Stimulated activated CD4-positive, alpha-beta T cell treated with anti-CD3 and anti-CD28 coated beads, Interleukin-1b, Interleukin-23, amount 100 ng/mL, for 24 hours (primary cell): Measurements from ENCODE around the gene TMEM205.
"Not testable (repeated sequence)": the region's sequence is repeated elsewhere in the genome, so short reads cannot be mapped to it uniquely, and the experiment has no call there.

ENCODE experiments used
- DNase-seq, 4 experiments: peaks; one replicate each; pipeline ENCODE4 v3.0.0-alpha.2; 2020; ENCODE audit warnings: low read depth in 4 of 4, low spot score in 1 of 4

The TMEM205 gene

DNA sequence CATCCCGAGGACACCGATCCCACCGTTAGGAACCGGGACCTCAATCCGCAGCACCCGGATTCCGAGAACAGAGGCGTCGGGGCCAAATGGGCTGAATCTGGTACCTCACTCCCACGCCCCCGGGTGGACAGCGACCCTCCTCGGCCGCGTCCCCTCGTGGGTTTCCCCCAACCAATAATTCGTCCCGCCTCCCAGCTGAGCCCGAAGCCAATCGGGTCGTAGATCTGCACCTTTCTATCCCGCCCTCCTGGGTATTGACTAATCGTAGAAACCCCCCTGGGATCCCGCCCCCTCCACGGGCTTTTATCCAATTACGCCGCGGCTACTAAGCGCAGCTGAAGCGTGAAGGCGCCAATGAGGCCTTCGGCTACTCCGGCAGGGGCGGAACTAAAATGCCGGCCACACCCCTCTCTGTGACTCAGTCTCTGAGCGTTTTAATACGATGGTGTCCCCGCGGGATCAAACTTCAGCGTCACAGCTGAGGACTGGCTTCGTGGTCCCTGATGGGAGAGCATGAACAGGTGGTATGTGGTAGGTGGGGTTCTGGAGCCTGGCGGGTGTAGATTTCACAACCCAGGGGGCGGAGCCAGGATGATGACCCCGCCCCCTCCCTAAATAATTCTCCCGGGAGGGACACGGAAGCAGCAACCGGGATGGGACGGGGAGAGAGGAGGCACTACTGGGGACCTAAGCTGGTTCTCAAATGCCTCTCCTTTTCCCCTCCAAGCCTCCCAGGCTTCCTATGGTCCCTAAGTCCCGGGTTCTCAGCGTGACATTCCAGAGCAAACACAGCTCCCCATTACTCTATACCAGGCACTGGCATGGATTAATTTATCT lies at the start of gene TMEM205, which contains the start of gene CCDC159:
TSS of gene TMEM205 (minus strand) at position 165 of the 837 bp plus-strand sequence. CDS start 649 bp downstream, outside the sequence.
TSS of gene CCDC159 (plus strand) at position 416 of the 837 bp plus-strand sequence. CDS start at position 504, 88 bp downstream.
- DNase-seq, result peak; percentile 90 to 98 (median 96)

DNA sequence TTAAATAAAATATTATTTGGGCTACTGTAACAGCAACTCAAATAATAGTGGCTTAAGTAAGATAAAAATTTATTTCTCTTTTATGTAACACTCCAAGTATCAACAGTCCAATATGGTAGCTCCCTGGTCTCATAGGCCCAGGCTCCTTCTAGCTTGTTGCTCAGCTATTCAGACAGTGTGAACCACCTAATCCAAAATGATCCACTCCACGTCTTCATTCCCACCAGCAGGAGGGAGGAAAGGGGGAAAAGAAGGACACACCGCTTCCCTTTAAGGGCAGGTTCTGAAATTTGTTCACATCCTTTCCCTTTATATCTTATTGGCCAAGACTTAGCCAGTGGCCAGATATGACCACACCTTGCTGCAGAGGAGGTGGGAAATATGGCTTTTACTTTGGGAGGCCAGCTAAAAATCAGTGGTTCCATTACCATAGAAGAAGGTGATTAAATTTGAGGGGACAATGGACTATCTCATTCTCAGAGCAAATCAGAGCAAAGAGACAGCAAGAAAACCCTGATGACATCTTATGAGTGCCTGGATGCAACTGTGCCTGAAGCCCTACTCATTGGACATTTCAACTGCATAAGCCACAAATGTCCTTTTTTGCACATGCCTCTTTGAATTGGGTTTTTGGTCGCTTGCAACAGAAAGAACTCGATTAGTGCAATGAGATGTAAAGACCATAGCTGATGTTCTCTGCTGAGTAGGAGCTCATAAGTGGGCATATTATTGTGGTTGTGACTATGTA lies 45.0 kb upstream of the TMEM205 start:
- DNase-seq, result no peak

DNA sequence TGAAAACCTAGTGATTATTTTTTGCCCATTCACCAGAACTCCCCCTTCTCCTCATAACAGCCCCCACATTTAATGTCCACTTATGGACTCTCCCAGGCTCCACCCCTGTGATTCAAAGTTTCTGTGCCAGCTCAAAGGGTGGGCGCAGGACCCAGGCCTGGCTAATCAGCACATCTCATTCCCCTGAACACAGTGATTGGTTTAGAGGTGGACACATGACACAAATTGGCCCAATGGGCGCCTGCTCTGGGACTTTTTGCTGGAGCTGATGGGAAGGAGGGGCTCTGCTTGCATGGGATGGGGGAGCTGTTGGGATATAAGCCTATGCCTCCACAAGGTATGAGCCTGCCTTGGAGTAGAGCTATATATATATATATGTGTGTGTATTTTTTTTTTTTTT lies 44.3 kb upstream of the TMEM205 start:
- no peak for DNase-seq

DNA sequence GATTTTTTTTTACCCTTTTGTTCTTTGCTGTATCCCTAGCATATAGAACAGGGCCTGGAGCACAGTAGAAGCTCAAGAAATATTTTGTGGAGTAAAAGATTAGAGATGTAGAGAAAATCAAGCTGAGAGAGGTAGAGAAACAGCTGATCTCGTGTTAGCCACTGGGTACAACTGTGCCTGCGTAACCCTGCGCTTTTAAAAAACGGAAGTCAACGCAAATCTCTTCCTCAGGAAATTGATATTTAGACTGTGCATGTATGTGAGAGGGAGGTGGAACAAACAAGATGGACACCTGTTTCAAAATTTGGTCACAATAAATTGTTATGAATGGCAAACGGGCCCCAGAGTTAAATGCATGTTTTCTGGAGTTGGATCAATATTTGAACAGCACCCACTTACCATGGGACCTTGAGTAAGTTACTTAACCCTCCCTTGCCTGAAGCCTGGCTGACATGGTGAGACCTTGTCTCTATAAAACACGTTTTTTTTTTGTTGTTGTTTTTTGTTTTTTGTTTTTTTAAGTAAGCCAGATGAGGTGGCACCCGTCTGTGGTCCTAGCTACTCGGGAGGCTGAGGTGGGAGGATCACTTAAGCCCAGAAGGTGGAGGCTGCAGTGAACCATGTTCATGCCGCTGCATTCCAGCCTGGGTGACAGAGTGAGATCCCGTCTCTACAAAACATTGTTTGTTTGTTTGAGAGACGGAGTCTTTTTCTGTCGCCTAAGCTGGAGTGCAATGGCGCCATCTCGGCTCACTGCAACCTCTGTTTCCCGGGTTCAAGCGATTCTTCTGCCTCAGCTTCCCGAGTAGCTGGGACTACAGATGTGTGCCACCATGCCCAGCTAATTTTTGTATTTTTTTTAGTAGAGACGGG lies 41.3 kb upstream of the TMEM205 start:
- no peak for DNase-seq

DNA sequence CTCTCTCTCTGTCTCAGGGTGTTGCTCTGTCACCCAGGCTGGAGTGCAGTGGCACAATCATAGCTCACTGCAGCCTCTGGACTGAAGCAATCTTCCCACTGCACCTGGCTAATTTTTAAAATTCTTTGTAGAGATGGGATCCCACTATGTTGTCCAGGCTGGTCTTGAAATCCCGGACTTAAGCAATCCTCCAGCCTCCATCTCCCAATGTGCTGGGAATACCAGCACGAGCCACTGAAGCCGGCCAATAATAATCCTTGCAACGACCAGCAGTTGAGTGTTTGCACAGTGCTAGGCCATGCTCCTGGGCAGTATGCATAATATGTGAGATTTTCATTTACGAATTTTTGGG lies 38.7 kb upstream of the TMEM205 start:
- DNase-seq, result no peak

DNA sequence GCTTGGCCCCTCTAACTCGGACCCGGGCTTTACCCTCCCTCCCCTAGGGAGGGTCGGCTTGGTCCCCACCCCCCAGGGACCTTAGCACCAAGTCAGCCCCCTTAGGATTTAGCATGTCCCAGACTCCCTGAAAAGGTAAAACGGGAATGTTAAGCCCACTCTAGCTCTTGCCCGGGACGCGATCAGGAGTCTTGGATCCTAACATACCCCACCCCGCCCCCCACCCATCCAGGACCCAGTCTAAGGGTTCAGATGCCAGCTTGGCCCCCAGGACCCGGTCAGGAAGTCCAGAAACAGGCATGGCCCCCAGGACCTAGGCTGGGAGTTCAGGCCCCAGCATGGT lies 37.6 kb upstream of the TMEM205 start:
- DNase-seq, result no peak

DNA sequence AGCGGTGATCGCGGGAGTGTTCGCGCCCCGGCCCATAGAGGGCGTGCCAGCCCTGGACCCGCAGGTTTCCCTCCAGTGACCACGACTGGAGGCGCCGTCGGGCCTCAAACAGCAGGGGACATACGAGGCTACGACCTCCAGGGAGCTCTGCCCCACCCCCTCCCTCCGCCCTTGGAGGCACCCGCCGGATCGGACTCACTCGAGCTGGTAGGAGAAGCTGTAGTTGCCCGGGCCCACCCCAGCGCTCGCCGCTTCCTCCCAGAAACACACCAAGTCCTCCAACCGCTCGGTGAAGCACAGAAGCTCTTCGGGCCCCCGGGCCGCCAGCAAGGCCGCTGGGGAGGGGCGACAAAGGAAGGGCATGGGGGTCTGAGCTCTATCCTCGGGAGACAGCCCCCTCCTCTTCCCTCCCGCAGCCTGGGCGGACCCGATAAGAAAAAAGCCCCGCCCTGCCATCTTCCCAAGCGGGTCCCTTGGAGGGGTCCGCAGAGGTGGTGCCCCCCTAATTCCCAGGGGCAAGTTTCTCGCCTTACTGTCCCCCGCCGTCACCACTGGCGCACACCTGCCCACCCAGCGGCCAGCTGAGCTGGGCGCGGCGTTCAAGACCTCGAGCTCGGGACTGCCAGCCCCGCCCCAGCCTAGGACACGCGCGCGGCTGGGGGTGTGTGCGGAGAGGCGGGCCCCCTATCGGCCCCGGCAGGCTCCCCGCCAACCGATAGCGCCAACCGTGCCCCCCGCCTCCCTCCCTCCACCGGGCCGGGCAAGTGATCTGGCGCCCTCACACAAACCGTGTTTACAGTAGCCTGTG lies 37.0 kb upstream of the TMEM205 start:
- DNase-seq, result no peak

DNA sequence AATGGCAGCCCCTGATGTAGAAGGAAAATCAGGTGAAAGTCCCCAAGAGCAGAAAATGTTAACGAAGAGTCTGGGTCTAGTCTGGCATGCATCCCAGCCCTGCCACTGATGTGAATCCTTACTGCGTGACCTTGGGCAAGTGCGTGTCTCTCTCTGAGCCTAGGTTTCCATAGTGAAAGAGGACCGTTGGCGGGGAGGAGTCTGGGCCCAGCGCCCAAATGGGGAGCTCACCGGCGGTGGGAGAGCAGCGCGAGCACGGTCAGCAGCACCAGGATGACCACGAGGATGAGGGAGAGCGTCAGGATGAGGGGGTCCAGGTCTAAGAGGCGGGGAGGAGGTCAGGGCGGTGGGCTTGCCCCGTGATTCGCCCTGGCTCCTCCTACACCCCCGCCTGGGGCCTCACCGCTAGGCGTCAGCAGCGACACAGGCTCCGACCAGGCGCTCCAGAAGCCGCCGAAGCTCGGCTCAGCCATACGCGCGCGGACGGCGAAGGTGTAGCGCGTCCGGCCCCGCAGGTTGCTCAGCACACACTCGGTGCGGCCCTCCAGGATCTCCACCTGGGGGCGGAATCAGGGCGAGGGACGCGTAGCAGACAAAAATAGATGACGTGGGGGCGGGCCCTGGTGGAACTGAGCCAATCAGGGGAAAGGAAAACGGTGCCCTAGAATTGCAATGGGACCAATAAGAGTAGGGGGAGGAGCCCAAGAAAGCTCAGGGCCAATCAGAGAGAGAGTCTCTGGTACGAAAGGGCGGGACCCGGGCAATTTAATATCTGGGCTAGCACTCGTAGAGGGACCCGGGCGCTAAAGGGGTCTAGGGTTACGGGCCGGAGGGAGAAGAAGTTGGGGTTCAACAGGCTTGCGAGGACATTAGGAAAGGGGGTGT lies 34.8 kb upstream of the TMEM205 start:
- DNase-seq, result peak; percentile 73 to 97 (median 83)

DNA sequence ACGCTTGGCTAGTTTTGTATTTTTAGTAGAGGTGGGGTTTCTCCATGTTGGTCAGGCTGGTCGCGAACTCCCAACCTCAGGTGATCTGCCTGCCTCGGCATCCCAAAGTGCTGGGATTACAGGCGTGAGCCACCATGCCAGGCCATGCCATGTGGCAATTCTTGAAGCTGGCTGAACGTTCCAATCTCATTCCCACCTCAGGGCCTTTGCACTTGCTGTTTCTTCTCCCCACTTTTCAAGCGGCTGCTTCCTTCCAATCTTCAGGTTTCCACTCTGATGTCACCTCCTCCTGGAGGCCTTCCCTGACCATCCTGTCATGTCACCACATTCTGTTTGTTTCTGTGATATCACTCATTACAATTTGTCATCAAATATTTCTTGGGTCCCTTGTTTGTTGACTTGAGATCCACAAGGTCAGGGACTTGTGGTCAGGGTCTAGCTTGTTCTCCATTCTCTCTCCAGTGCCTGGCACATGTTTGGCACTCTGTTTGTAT lies 33.8 kb upstream of the TMEM205 start:
- no peak for DNase-seq

DNA sequence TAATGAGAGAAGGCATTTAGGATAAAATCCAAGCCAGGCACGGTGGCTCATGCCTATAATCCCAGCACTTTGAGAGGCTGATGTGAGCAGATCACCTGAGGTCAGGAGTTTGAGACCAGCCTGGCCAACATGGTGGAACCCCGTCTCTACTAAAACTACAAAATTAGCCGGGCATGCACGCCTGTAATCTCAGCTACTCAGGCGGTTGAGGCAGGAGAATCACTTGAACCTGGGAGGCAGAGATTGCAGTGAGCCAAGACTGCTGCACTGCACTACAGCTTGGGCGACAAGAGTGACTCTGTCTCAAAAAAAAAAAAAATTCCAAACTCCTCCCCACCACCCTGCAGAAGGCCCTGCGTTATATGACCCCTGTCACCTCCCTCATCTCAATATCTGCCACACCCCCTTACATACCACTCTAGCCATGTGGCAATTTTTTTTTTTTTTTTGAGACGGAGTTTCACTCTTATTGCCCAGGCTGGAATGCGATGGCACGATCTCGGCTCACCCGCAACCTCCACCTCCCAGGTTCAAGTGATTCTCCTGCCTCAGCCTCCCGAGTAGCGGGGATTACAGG lies 33.3 kb upstream of the TMEM205 start:
- not testable (repeated sequence) for DNase-seq

DNA sequence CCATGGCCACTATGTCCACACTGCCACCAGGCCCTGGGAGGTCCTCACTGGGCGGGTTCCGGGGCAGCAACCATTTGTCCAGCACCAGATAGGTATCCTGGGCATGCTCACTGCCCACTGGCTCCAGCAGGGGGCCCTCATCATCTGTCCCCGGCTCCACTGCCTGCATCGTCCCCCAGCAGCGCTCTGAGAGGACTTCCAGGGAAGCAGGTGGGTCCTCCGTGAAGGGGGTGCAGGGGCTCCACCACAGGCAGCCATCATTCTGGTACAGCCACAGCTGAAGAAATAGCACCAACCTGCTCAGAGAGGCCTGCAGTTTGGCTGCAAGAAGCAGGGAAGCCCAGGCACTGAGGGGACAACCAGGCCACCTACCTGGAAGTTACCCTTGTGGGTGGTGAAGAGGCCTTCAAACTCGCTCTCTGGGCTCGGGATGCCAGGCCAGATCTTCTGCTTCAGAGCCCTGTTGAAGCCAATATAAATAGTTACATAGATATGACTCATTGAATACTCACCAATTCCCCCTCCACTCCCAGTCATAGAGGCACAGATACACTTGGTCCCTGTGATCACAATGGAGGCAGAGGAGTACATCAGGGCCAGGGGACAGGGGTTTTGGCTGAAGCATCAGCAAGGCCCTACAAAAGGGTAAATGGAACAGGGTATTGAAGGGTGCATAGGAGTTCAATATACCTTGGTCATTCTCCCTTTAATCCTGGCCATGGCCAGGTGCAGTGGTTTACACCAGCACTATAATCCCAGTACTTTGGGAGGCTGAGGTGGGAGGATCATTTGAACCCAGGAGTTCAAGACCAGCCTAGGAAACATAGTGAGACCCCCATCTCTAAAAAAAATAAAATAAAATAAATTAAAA lies 32.5 kb upstream of the TMEM205 start:
- no peak for DNase-seq

DNA sequence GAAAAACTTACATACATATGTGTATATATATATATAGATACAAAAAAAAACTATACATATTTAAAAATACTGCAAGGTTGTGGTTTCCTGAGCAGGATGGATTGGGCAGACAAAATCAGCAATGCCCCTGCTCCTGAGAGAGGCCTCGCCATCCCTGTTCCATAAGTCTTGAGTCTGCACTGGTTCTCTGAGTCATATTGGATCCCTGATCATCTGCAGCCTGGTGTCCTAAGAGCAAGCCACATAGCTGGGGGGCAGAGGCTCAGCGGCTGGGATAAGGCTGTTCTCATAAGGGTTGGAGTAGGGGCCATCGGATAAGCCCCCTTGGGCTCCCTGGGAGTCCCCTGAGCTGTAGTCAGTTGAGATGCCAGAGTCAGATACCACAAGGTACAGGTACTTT lies 31.7 kb upstream of the TMEM205 start:
- DNase-seq, result no peak

DNA sequence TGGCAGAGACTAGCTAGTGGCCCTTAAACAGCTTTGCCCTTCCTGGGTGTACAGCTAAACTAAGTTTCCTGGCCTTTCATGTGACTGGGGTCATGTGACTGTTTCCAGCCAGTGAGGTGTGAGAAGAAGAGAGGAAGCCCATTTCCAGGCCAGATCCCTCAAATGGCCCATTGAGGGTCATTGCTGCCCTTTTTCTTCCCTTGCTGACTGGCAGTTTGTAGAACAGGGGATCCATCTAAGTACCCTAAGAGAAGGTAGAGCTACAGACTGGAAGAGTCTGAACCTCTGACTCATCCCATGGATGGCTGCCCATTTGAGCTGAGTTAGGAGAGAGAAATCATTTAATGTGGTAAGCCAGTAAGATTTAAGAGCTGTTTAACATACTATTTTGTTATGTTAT lies 31.2 kb upstream of the TMEM205 start:
- DNase-seq, result no peak

DNA sequence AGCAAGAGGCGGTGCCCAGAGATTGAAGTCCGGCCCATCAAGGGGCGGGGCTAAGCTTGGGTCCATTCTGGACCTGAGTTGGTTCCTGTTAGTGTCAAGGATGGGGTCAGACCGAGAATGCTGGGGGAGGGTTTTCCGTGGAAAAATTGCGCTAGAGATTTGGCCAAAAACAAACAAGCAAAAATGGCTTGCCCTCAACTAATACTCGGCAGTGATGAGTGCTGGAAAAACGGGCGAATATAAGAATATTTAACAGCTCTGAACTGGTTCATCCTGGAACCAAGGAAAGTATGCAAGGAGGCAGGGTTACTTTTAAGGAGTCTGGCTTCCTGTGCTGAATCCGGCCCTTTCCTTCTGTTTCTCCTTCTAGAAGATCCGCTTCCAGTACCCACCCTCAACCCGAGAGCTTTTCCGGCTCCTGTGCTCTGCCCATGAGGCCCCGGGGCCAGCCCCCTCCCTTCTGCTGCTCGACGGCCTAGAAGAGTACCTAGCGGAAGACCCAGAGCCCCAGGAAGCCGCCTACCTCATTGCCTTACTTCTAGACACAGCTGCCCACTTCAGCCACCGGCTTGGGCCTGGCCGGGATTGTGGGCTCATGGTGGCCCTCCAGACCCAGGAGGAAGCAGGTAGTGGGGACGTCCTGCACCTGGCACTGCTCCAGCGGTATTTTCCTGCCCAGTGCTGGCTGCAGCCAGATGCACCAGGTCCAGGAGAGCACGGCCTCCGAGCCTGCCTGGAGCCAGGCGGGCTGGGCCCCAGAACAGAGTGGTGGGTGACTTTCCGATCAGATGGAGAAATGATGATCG lies 29.3 kb upstream of the TMEM205 start:
- DNase-seq, result peak in 2 of 4 experiments; percentile 40 to 61

DNA sequence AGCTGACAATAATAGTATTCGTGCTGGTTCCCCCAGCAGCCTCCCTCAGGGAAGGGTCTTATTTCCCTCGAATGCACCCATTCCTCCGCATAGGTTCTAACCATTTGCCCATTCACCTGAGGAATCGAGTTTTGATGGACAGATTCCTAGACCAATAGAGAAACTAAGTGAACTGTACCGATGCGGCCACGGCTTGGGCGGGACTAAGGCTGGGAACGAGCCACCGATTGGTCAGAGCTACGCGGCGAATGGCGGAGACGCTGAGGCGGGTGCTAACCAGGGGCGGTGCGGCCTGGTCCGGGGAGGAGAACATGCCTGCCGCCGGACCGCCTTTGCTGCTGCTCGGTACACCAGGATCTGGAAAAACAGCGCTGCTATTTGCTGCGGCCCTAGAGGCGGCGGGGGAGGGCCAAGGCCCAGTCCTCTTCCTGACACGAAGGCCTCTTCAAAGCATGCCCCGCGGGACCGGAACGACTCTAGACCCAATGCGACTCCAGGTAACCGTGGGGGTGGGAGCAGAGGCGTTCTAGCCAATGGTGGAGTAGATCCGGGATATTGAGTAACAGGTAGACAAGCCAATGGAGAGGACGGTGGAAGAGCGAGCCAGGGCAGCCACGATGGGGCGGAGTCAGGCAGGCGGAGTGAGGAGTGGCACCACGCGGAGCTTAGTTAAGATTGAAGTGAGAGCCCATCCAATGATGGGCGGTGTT lies 28.5 kb upstream of the TMEM205 start, which contains the start of gene SWSAP1:
TSS of gene SWSAP1 (plus strand) at position 234 of the 710 bp plus-strand sequence. CDS start at position 249, 15 bp downstream.
- peak; percentile 85 to 94 (median 92) for DNase-seq

DNA sequence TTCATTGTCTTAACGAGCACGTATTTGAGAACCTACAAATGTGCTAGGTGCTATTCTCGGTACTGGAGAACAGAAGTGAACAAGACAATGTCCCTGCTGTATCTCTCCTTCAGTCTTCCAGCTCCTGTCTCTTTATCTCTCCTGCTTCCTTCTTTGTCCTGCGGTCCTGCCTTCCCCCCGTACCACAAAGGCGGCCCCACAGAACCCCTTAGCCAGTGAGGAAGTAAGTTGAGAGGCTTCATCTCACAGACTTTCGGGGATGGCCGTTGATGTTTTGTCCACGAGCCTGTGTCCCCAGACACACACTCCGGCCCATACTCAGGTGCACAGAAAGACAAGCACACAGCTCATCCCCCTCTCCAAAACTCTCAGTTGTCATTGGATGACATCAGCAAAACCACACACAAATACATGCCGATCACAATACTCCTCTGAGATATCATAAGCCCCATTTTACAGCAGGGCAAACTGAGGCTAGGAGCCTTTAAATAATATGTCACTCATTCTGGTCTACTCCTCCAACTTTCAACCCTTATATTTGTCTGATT lies 27.9 kb upstream of the TMEM205 start:
- no peak for DNase-seq
